Smooth muscle cell (in vitro differentiated cells): ENCODE measurements around the gene TLE6. TPM values are rescaled to one million over a fixed set of nuclear protein-coding genes. Genes with fewer than 3 reads are reported as not detected.

ENCODE experiments used
- DNase-seq: peaks from one replicate; lab custom pipeline; 2025; ENCODE audit not compliant: unreplicated experiment; lab: John Stamatoyannopoulos, UW
- H2AFZ ChIP-seq: fragments of 200-600 bp; sonication (generic); 2 replicates; pipeline ENCODE4 v1.6.0; 2016; ENCODE audit warnings: antibody characterized with exemption, low read depth, mild to moderate bottlenecking
- H3F3A ChIP-seq: fragments of 200-600 bp; sonication (generic); 2 replicates; pipeline ENCODE4 v1.6.0; 2017; ENCODE audit warnings: antibody characterized with exemption, low read depth
- H3K27ac ChIP-seq: fragments of 200-600 bp; sonication (generic); 2 replicates; pipeline ENCODE4 v1.5.1; 2016; ENCODE audit warnings: low read depth, mild to moderate bottlenecking
- H3K27me3 ChIP-seq: fragments of 200-600 bp; sonication (generic); 2 replicates; pipeline ENCODE4 v1.6.1; 2016; ENCODE audit warnings: low read depth, mild to moderate bottlenecking
- H3K36me3 ChIP-seq: fragments of 200-600 bp; sonication (generic); 2 replicates; pipeline ENCODE4 v1.5.1; 2016; ENCODE audit warnings: low read depth
- H3K4me1 ChIP-seq: fragments of 200-600 bp; sonication (generic); 2 replicates; pipeline ENCODE4 v1.5.1; 2016; ENCODE audit warnings: low read depth
- H3K4me2 ChIP-seq: fragments of 200-600 bp; sonication (generic); 2 replicates; pipeline ENCODE4 v1.6.0; 2016; ENCODE audit warnings: mild to moderate bottlenecking
- H3K4me3 ChIP-seq: fragments of 200-600 bp; sonication (generic); 2 replicates; pipeline ENCODE4 v1.5.1; 2016; ENCODE audit warnings: mild to moderate bottlenecking
- H3K79me2 ChIP-seq: fragments of 200-600 bp; sonication (generic); 2 replicates; pipeline ENCODE4 v1.6.0; 2016; ENCODE audit warnings: low read depth, mild to moderate bottlenecking
- H3K9ac ChIP-seq: fragments of 200-600 bp; sonication (generic); 2 replicates; pipeline ENCODE4 v1.6.0; 2016; ENCODE audit warnings: low read depth
- H3K9me3 ChIP-seq: fragments of 200-600 bp; sonication (generic); replicated peaks from 2 replicates; pipeline ENCODE4 v1.5.1; 2016; ENCODE audit warnings: low read depth
- H4K20me1 ChIP-seq: fragments of 200-600 bp; sonication (generic); 2 replicates; pipeline ENCODE4 v1.6.0; 2016; ENCODE audit warnings: low read depth
- WGBS: methylation state at CpG from one replicate; pipeline ENCODE4 v1.1.7; 2016; ENCODE audit warnings: low lambda C conversion rate; 5-methylcytosine and 5-hydroxymethylcytosine counted together
- polyA plus RNA-seq: library from polyadenylated mRNA; unstranded; fragments of >200 nt; fragmentation: Nextera tagmentation; extraction: Ambion mirVana; gene quantifications from 2 replicates; pipeline ENCODE4 v1.2.1, GENCODE V29; 2016
- total RNA-seq: library from RNA; depleted of rRNA; stranded (reverse); fragments of >200 nt; gene quantifications from 2 replicates; pipeline ENCODE4 v1.2.3, GENCODE V29; 2014
- TF ChIP-seq, protein P1 (sequence below): fragments of 200-600 bp; sonication (generic); IDR thresholded peaks from 2 replicates; pipeline ENCODE4 v1.5.1; 2017; ENCODE audit warnings: borderline replicate concordance, mild to moderate bottlenecking, antibody characterized with exemption; ENCODE audit not compliant: insufficient read depth, poor library complexity, severe bottlenecking

The TLE6 gene
- total and polyA plus RNA-seq, 2 experiments from 2014 or later = 0.27 to 3.2 TPM

- Histone ChIP-seq H3K4me2 (peak overlapping the region; percentile 95), H2AFZ (peak overlapping the region; percentile 88), H3K79me2 (peaks cover 12% of the 10 kb centered on the region), H3K4me3 (peak overlapping the region; percentile 94), H3K9ac (peak overlapping the region; percentile 86), H3K9me3 (no peaks in the 10 kb centered on the region), H3K36me3 (peaks cover 3% of the 10 kb centered on the region), H3K4me1 (peaks cover 4% of the 10 kb centered on the region), H3F3A (peaks cover 5% of the 10 kb centered on the region), H3K27ac (no peak overlapping the region), H4K20me1 (no peaks in the 10 kb centered on the region), H3K27me3 (no peaks in the 10 kb centered on the region)
- DNase-seq = no peak
- WGBS = 17% methylated on average over 7 of the region's 23 CpGs
- TF ChIP-seq, protein P1, sequence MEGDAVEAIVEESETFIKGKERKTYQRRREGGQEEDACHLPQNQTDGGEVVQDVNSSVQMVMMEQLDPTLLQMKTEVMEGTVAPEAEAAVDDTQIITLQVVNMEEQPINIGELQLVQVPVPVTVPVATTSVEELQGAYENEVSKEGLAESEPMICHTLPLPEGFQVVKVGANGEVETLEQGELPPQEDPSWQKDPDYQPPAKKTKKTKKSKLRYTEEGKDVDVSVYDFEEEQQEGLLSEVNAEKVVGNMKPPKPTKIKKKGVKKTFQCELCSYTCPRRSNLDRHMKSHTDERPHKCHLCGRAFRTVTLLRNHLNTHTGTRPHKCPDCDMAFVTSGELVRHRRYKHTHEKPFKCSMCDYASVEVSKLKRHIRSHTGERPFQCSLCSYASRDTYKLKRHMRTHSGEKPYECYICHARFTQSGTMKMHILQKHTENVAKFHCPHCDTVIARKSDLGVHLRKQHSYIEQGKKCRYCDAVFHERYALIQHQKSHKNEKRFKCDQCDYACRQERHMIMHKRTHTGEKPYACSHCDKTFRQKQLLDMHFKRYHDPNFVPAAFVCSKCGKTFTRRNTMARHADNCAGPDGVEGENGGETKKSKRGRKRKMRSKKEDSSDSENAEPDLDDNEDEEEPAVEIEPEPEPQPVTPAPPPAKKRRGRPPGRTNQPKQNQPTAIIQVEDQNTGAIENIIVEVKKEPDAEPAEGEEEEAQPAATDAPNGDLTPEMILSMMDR = no peak
Measured at GRCh38 chr19:2944403-2944774, 33.0 kb upstream of the TLE6 start.

DNA sequence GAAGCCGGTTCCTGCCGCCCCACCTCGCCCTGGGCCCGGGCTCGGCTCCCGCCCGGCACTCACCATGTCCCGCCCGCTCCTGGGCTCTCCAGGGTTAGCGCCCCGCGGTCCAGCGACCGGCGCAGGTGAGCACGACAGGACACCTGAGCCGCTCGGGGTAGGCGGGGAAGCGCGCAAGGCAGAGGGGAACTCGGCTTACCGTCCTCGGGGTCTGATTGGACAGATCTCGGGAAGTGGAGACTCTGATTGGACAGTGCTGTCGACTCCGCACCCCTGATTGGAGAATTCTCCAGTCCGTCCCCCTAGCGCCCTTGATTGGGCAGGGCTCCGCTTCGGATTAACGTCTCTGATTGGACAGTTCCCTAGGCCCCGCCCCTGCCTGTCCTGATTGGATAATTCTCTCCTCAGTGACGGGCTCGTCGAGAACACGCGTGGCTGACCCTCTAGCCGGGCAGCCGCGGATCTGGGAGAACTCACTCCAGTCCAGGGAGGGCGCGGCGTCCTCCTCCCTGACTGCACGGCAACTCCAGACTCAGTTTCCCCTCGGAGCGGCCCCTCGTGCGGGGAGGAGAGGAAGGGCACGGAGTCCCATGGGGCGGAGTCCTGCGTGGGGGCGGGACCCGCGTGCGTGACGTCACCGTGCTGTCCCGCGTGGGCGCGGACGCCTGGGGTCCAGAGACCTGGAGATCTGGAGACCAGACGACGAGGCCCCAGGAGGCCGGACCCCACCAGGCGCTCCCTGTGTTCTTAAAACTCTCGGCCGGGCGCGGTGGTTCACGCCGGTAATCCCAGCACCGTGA lies 32.4 kb upstream of the TLE6 start, which contains the start of gene ZNF77:
Gene ZNF77, minus strand, starts transcription at position 197 of the 800 bp plus-strand sequence. Its CDS starts 131 bp downstream, at position 66.
- H3K36me3 ChIP-seq = no peaks in the 10 kb centered on the region
- H3K9me3 ChIP-seq = no peaks in the 10 kb centered on the region
- H3K4me2 ChIP-seq = peak within 1 kb of the TSS; percentile 95
- H3K27me3 ChIP-seq = no peaks in the 10 kb centered on the region
- TF ChIP-seq, protein P1 = no peak
- H3K4me3 ChIP-seq = peak within 1 kb of the TSS; percentile 94
- peaks cover 9% of the 10 kb centered on the region for H3K4me1 ChIP-seq
- H3K27ac ChIP-seq = peak within 1 kb of the TSS; percentile 86
- peaks cover 5% of the 10 kb centered on the region for H3F3A ChIP-seq
- 8% methylated on average over 59 of the region's 74 CpGs for WGBS
- peak; percentile 91 for DNase-seq
- H4K20me1 ChIP-seq = no peaks in the 10 kb centered on the region
- peak within 1 kb of the TSS; percentile 95 for H2AFZ ChIP-seq
- H3K79me2 ChIP-seq = peaks cover 18% of the 10 kb centered on the region
- H3K9ac ChIP-seq = peak within 1 kb of the TSS; percentile 86

- H2AFZ ChIP-seq = peak overlapping the region; percentile 95
- H3K9me3 ChIP-seq = no peaks in the 10 kb centered on the region
- H3F3A ChIP-seq = peaks cover 5% of the 10 kb centered on the region
- H3K4me1 ChIP-seq = peaks cover 9% of the 10 kb centered on the region
- peak overlapping the region; percentile 85 for H3K4me2 ChIP-seq
- H3K4me3 ChIP-seq = peak overlapping the region; percentile 94
- WGBS = 63% methylated on average over 17 of the region's 17 CpGs
- H3K27me3 ChIP-seq = no peaks in the 10 kb centered on the region
- no peaks in the 10 kb centered on the region for H3K36me3 ChIP-seq
- H3K9ac ChIP-seq = peak overlapping the region; percentile 81
- no peak for DNase-seq
- no peaks in the 10 kb centered on the region for H4K20me1 ChIP-seq
- H3K79me2 ChIP-seq = peaks cover 21% of the 10 kb centered on the region
- TF ChIP-seq, protein P1 = no peak
- peak overlapping the region; percentile 86 for H3K27ac ChIP-seq
Measured at GRCh38 chr19:2945575-2946184, 31.7 kb upstream of the TLE6 start.
